IPS-NIHi11 (cell line): Measurements from ENCODE around the gene PAOX.

Experiments
- DNase-seq: peaks from one replicate; pipeline ENCODE4 v3.0.0; 2012; ENCODE audit warnings: mixed read lengths, low spot score

Gene PAOX

GRCh38 chr10:133379152-133379800 is at the start of gene PAOX:
PAOX (plus strand) TSS chr10:133379262; CDS start chr10:133379317, 55 bp downstream.
- peak; percentile 93 for DNase-seq

- DNase-seq, result peak; percentile 86
These were observed 49.4 kb upstream of the PAOX start for GRCh38 chr10:133329491-133330202.

GRCh38 chr10:133332936-133333699 is 45.9 kb upstream of the PAOX start:
- DNase-seq, result no peak

GRCh38 chr10:133334503-133335245 is 44.4 kb upstream of the PAOX start:
- DNase-seq, result peak; percentile 70

GRCh38 chr10:133335246-133336117 is 43.6 kb upstream of the PAOX start:
- peak; percentile 83 for DNase-seq

GRCh38 chr10:133336118-133336576 is 42.9 kb upstream of the PAOX start:
- DNase-seq, result peak; percentile 45

GRCh38 chr10:133336577-133337369 is 42.3 kb upstream of the PAOX start, which contains the start of gene CALY:
CALY (minus strand) TSS chr10:133336896; CDS start chr10:133328989, 7,907 bp downstream.
- DNase-seq, result peak; percentile 86

- no peak for DNase-seq
These were observed 41.7 kb upstream of the PAOX start for GRCh38 chr10:133337370-133337725.

- no peak for DNase-seq
These were observed 40.7 kb upstream of the PAOX start for GRCh38 chr10:133338080-133339071.

GRCh38 chr10:133339708-133340380 is 39.2 kb upstream of the PAOX start:
- DNase-seq, result no peak

GRCh38 chr10:133341983-133342382 is 37.1 kb upstream of the PAOX start:
- DNase-seq, result no peak

- DNase-seq, result no peak
These were observed 36.1 kb upstream of the PAOX start for GRCh38 chr10:133342942-133343341.

GRCh38 chr10:133343558-133343957 is 35.5 kb upstream of the PAOX start:
- DNase-seq, result no peak

GRCh38 chr10:133344236-133344635 is 34.8 kb upstream of the PAOX start:
- no peak for DNase-seq

- no peak for DNase-seq
These were observed 32.6 kb upstream of the PAOX start for GRCh38 chr10:133346413-133346812.

GRCh38 chr10:133347710-133348517 is 31.1 kb upstream of the PAOX start:
- DNase-seq, result no peak

GRCh38 chr10:133349160-133349568 is 29.9 kb upstream of the PAOX start:
- no peak for DNase-seq
